HCT116 (cell line): ENCODE data around the gene EPB41L5. TPM values are rescaled to one million over a fixed set of nuclear protein-coding genes. Genes with fewer than 3 reads are reported as not detected.
A peak's percentile ranks its signal among the peaks of the same experiment; 100 is the strongest.

ENCODE experiments used
- ATAC-seq: fragments of 200-7000 bp; cut with Tn5 transposase; 2 replicates; pipeline ENCODE4 v1.9.1; 2020; ENCODE audit warnings: mild to moderate bottlenecking, moderate library complexity
- BruUV-seq: library from RNA; stranded (reverse); fragments of 400-500 nt; replicated peaks from 2 replicates; lab custom pipeline; 2021; lab: Mats Ljungman, UMichigan
- CTCF ChIA-PET: fragments of 300-600 bp; sonication (Branson Sonifier 250); formaldehyde crosslinking; loops from one replicate; lab custom pipeline; 2021; ENCODE audit warnings: antibody characterized with exemption; lab: Charles Lee
- POLR2A ChIA-PET: fragments of 300-600, 350-600 bp; sonication (Branson Sonifier 250); formaldehyde crosslinking; loops from one replicate; lab custom pipeline; 2021; ENCODE audit warnings: antibody characterized with exemption; lab: Charles Lee
- RAD21 ChIA-PET, 2 experiments: fragments of 300-600 bp; sonication (Branson Sonifier 250); formaldehyde crosslinking; loops; one replicate each; lab custom pipeline; 2023; ENCODE audit warnings: low total read pairs in 2 of 2; ENCODE audit not compliant: uncharacterized antibody in 2 of 2, unreplicated experiment in 2 of 2, low non-redundant PET in 1 of 2; lab: Charles Lee
- DNase-seq: peaks from one replicate; pipeline ENCODE4 v3.0.0-alpha.2; 2010; ENCODE audit warnings: low read depth, low spot score
- H2AFZ ChIP-seq: fragments of 200-600 bp; shearing (Covaris generic), sonication (generic); 2 replicates; pipeline ENCODE4 v1.6.1; 2017; ENCODE audit warnings: low read depth, mixed run types, mixed read lengths, antibody characterized with exemption, low read length; ENCODE audit not compliant: poor library complexity, severe bottlenecking
- H3K27ac ChIP-seq: 2 replicates; pipeline ENCODE4 v1.5.1; 2012; ENCODE audit warnings: low read depth, low read length
- H3K27me3 ChIP-seq: fragments of 200-600 bp; sonication (generic); 2 replicates; pipeline ENCODE4 v1.6.1; 2016; ENCODE audit warnings: mixed run types, low read length, mixed read lengths; ENCODE audit not compliant: insufficient read depth
- H3K36me3 ChIP-seq, 2 experiments: fragments of 200-500 bp in 1 of 2; fragments of 200-600 bp in 1 of 2; sonication (Bioruptor generic) in 1 of 2; sonication (generic) in 1 of 2; 2 replicates each; pipeline versions ENCODE4 v1.5.1 to v1.6.1; 2014 to 2016; ENCODE audit warnings: low read length in 2 of 2, inconsistent platforms in 1 of 2, mixed read lengths in 1 of 2, mixed run types in 1 of 2; ENCODE audit not compliant: insufficient read depth in 2 of 2, control insufficient read depth in 1 of 2
- H3K4me1 ChIP-seq, 2 experiments: fragments of 200-600 bp in 1 of 2; sonication (generic) in 1 of 2; 2 replicates each; pipeline versions ENCODE4 v1.5.1 to v1.6.1; 2012 to 2017; ENCODE audit warnings: low read length in 2 of 2, inconsistent platforms in 1 of 2, mild to moderate bottlenecking in 1 of 2, mixed read lengths in 1 of 2, mixed run types in 1 of 2, moderate library complexity in 1 of 2; ENCODE audit not compliant: insufficient read depth in 2 of 2, control insufficient read depth in 1 of 2
- H3K4me2 ChIP-seq: fragments of 200-600 bp; sonication (generic); 2 replicates; pipeline ENCODE4 v1.6.1; 2017; ENCODE audit warnings: mixed run types, low read length, mixed read lengths
- H3K4me3 ChIP-seq, 2 experiments: fragments of 200-600 bp in 1 of 2; sonication (generic) in 1 of 2; replicated peaks in 1 of 2; 2 replicates each; pipeline ENCODE4 v1.5.1; 2011 to 2016; ENCODE audit warnings: low read length in 2 of 2, control low read depth in 1 of 2, low read depth in 1 of 2, mild to moderate bottlenecking in 1 of 2, mixed read lengths in 1 of 2, mixed run types in 1 of 2
- H3K79me2 ChIP-seq: fragments of 200-600 bp; sonication (generic); 2 replicates; pipeline ENCODE4 v1.6.1; 2017; ENCODE audit warnings: mild to moderate bottlenecking, mixed run types, low read length, moderate library complexity, mixed read lengths; ENCODE audit not compliant: insufficient read depth
- H3K9ac ChIP-seq: fragments of 200-600 bp; sonication (generic); 2 replicates; pipeline ENCODE4 v1.6.1; 2016; ENCODE audit warnings: low read length, mixed read lengths
- H3K9me2 ChIP-seq: fragments of 200-600 bp; sonication (generic), shearing (Covaris generic); 2 replicates; pipeline ENCODE4 v1.6.1; 2017; ENCODE audit warnings: mixed run types, mild to moderate bottlenecking, moderate library complexity; ENCODE audit not compliant: insufficient read depth
- H3K9me3 ChIP-seq, 2 experiments: fragments of 200-500 bp in 1 of 2; fragments of 200-600 bp in 1 of 2; sonication (Bioruptor generic) in 1 of 2; sonication (generic) in 1 of 2; 2 replicates each; pipeline ENCODE4 v1.6.1; 2014 to 2017; ENCODE audit warnings: low read length in 2 of 2, mixed read lengths in 2 of 2, inconsistent platforms in 1 of 2, low read depth in 1 of 2, mild to moderate bottlenecking in 1 of 2, mixed run types in 1 of 2, moderate library complexity in 1 of 2; ENCODE audit not compliant: control insufficient read depth in 1 of 2, insufficient read depth in 1 of 2
- H4K20me1 ChIP-seq: fragments of 200-600 bp; sonication (generic), shearing (Covaris generic); 2 replicates; pipeline ENCODE4 v1.6.1; 2017; ENCODE audit warnings: mixed run types, mild to moderate bottlenecking, moderate library complexity; ENCODE audit not compliant: insufficient read depth
- CBX3 ChIP-seq: IDR thresholded peaks from 2 replicates; pipeline ENCODE4 v1.6.1; 2012; ENCODE audit warnings: low read depth
- CEBPB ChIP-seq: IDR thresholded peaks from 2 replicates; pipeline ENCODE4 v1.6.1; 2012; ENCODE audit warnings: low read depth
- CTCF ChIP-seq, 3 experiments: fragments of 200-600 bp in 1 of 3; sonication (generic) in 1 of 3; IDR thresholded peaks in 2 of 3; conservative IDR thresholded peaks in 1 of 3; 2 replicates each; pipeline ENCODE4 v1.5.1; 2012 to 2017; ENCODE audit warnings: low read depth in 2 of 3, low read length in 2 of 3, antibody characterized with exemption in 1 of 3, borderline replicate concordance in 1 of 3, control low read depth in 1 of 3, mild to moderate bottlenecking in 1 of 3, mixed read lengths in 1 of 3, mixed run types in 1 of 3, moderate library complexity in 1 of 3; ENCODE audit not compliant: insufficient read depth in 1 of 3
- ELF1 ChIP-seq: IDR thresholded peaks from 2 replicates; pipeline ENCODE4 v1.6.1; 2012; ENCODE audit warnings: low read depth, borderline replicate concordance
- EZH2 ChIP-seq: fragments of 200-600 bp; sonication (generic); IDR thresholded peaks from 2 replicates; pipeline ENCODE4 v1.6.1; 2017; ENCODE audit warnings: antibody characterized with exemption, mixed run types
- EZH2phosphoT487 ChIP-seq: fragments of 200-600 bp; IDR thresholded peaks from 2 replicates; pipeline ENCODE4 v1.6.1; 2018; ENCODE audit warnings: antibody characterized with exemption, borderline replicate concordance
- FOSL1 ChIP-seq: IDR thresholded peaks from 2 replicates; pipeline ENCODE4 v1.6.1; 2012; ENCODE audit warnings: low read depth
- MAX ChIP-seq: IDR thresholded peaks from 2 replicates; pipeline ENCODE4 v1.6.1; 2012
- POLR2A ChIP-seq: IDR thresholded peaks from 2 replicates; pipeline ENCODE4 v1.7.0; 2011; ENCODE audit warnings: borderline replicate concordance; ENCODE audit not compliant: insufficient read depth, insufficient read length; ENCODE audit errors: extremely low read depth
- POLR2AphosphoS5 ChIP-seq: IDR thresholded peaks from 2 replicates; pipeline ENCODE4 v1.6.1; 2011; ENCODE audit warnings: mild to moderate bottlenecking, low read depth, low read length, moderate library complexity
- RAD21 ChIP-seq: IDR thresholded peaks from 2 replicates; pipeline ENCODE4 v1.6.1; 2012; ENCODE audit warnings: low read depth, mild to moderate bottlenecking
- REST ChIP-seq: IDR thresholded peaks from 2 replicates; pipeline ENCODE4 v1.6.1; 2012; ENCODE audit warnings: low read depth
- SRF ChIP-seq: IDR thresholded peaks from 2 replicates; pipeline ENCODE4 v1.6.1; 2012; ENCODE audit warnings: low read depth
- TCF7L2 ChIP-seq: IDR thresholded peaks from 2 replicates; pipeline ENCODE4 v1.7.0; 2011; ENCODE audit warnings: borderline replicate concordance, inconsistent platforms; ENCODE audit not compliant: insufficient read depth, insufficient read length; ENCODE audit errors: extremely low read depth
- YY1 ChIP-seq: IDR thresholded peaks from 2 replicates; pipeline ENCODE4 v1.6.1; 2011; ENCODE audit warnings: low read length, low read depth, moderate library complexity, mild to moderate bottlenecking; ENCODE audit not compliant: insufficient replicate concordance; ENCODE audit errors: extremely low read depth
- ZBTB33 ChIP-seq: IDR thresholded peaks from 2 replicates; pipeline ENCODE4 v1.6.1; 2011; ENCODE audit warnings: mild to moderate bottlenecking, low read length, moderate library complexity; ENCODE audit not compliant: insufficient replicate concordance; ENCODE audit errors: extremely low read depth
- ZNF274 ChIP-seq: fragments of 200-500 bp; sonication (Bioruptor generic); IDR thresholded peaks from 2 replicates; pipeline ENCODE4 v1.6.1; 2014; ENCODE audit warnings: mild to moderate bottlenecking, low read depth, low read length, inconsistent platforms
- intact Hi-C: fragments of 100-400 bp; cut with micrococcal nuclease; formaldehyde crosslinking; loops from 2 replicates; pipeline ENCODE4 v1.10.0; 2022
- total RNA-seq: library from RNA; stranded (reverse); gene quantifications from one replicate; pipeline ENCODE4 v1.2.1, GENCODE V29; 2021; ENCODE audit not compliant: unreplicated experiment

The EPB41L5 gene
- total RNA-seq, 1 experiment from 2014 or later, result 14.7 TPM

GRCh38 chr2:120007851-120008250 is 5.0 kb upstream of the EPB41L5 start (continued):
- no peak for TF ChIP-seq CTCF (IDR thresholded peaks at IDR 0.05 in 2 of 3, conservative IDR thresholded peaks at IDR 0.05 in 1 of 3; ENCODE audit: borderline replicate concordance in 1 of 3, insufficient read depth in 1 of 3, low read depth in 2 of 3, low read length in 2 of 3)
- TF ChIP-seq FOSL1, result no peak
- TF ChIP-seq CBX3, result no peak
- TF ChIP-seq RAD21, result no peak
- no peak for TF ChIP-seq YY1
- no peak for TF ChIP-seq ZBTB33
- TF ChIP-seq ZNF274, result no peak
- no peak for TF ChIP-seq MAX

- H3K9me3 ChIP-seq, result no peaks in the 10 kb centered on the region
- H3K27ac ChIP-seq, result no peak overlapping the region
- DNase-seq, result no peak
- ChIA-PET CTCF (interaction anchor here (0.9 to 1.4 kb wide), 3 partner anchors 14 to 301 kb away, joined by 3 to 5 read pairs (median 3); no protein-coding TSS in a partner anchor), RAD21 (no interaction called here), POLR2A (interaction anchor here (0.6 to 1.1 kb wide), 4 partner anchors 15 to 204 kb away, joined by 3 to 5 read pairs (median 3); no protein-coding TSS in a partner anchor)
- peak overlapping the region; percentile 74 for H3K9ac ChIP-seq
- no peaks in the 10 kb centered on the region for H3K9me2 ChIP-seq
- no peaks in the 10 kb centered on the region for H3K27me3 ChIP-seq
- H3K4me3 ChIP-seq, result peak overlapping the region; percentile 62 to 77
- peak overlapping the region; percentile 85 for H3K4me2 ChIP-seq
- no TSS peak for BruUV-seq
- H3K36me3 ChIP-seq, result no peaks in the 10 kb centered on the region
- peaks cover 10% of the 10 kb centered on the region for H3K79me2 ChIP-seq
- H3K4me1 ChIP-seq, result peaks cover 5 to 27% of the 10 kb centered on the region in 2 experiments; a peak in 3 of 4 replicates
- intact Hi-C loops, result loop anchor here (5.0 to 10.0 kb wide), 2 partner anchors 255 to 308 kb away; partner anchors contain the start of gene PTPN4
- H2AFZ ChIP-seq, result peak overlapping the region; percentile 85
- no peaks in the 10 kb centered on the region for H4K20me1 ChIP-seq
- no peak for ATAC-seq
- TF ChIP-seq POLR2AphosphoS5 (no peak), EZH2 (no peak), POLR2A (no peak), REST (no peak), CEBPB (no peak), YY1 (no peak), SRF (no peak), ELF1 (no peak), EZH2phosphoT487 (no peak), TCF7L2 (no peak), CBX3 (no peak), RAD21 (no peak)
These were observed 514 bp upstream of the EPB41L5 start for GRCh38 chr2:120012363-120012762.
